LNCaP clone FGC (cell line): ENCODE results near the gene CEP72.

Experiments
- DNase-seq: peaks from one replicate; pipeline ENCODE4 v3.0.0-alpha.2; 2011; ENCODE audit warnings: low read depth
- H3K4me3 ChIP-seq: 2 replicates; pipeline ENCODE4 v1.5.1; 2011; ENCODE audit warnings: mild to moderate bottlenecking, low read depth, low read length, control low read depth
- TF ChIP-seq, protein P1 (sequence below): IDR thresholded peaks from 2 replicates; pipeline ENCODE4 v1.5.1; 2012; ENCODE audit warnings: mild to moderate bottlenecking; ENCODE audit not compliant: control insufficient read depth, insufficient read depth; ENCODE audit errors: extremely low read depth

The CEP72 gene

DNA sequence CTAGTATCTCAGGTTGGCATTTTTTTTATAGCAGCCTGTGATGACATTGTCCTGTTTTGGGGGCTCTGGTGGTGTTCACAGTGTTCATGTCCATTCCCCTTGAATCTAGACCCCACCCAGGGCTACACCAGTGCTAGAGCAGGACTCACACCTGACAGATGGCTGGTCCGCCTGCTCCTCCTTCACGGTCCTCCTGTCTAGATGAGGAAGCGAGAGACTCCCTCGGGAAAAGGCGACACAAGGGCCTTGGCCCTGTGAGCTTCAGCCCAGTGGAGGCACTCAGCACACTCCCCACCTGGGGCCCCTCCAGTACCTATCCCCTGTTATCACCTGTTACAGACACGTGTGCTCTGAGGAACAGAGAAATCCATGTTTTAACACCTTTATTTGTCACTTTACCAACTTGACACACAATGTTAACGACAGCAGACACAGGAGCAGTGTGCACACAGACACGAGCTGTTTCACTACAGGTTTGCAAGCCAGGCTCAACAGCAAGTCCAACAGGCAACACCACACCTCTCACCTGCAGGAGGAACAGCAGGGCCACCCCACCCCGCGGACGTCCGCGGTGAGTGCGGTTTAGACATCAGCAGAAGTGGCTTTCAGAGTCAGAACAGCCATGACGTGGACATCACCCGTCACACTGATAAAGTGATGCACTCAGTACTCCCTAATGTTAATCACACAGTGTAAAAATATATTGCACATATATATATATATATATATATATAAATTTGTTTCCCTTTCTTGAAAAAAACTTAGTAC lies 47.5 kb downstream of the CEP72 start:
- H3K4me3 ChIP-seq: no peak overlapping the region
- TF ChIP-seq, protein P1, sequence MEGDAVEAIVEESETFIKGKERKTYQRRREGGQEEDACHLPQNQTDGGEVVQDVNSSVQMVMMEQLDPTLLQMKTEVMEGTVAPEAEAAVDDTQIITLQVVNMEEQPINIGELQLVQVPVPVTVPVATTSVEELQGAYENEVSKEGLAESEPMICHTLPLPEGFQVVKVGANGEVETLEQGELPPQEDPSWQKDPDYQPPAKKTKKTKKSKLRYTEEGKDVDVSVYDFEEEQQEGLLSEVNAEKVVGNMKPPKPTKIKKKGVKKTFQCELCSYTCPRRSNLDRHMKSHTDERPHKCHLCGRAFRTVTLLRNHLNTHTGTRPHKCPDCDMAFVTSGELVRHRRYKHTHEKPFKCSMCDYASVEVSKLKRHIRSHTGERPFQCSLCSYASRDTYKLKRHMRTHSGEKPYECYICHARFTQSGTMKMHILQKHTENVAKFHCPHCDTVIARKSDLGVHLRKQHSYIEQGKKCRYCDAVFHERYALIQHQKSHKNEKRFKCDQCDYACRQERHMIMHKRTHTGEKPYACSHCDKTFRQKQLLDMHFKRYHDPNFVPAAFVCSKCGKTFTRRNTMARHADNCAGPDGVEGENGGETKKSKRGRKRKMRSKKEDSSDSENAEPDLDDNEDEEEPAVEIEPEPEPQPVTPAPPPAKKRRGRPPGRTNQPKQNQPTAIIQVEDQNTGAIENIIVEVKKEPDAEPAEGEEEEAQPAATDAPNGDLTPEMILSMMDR: no peak
- no peak for DNase-seq

DNA sequence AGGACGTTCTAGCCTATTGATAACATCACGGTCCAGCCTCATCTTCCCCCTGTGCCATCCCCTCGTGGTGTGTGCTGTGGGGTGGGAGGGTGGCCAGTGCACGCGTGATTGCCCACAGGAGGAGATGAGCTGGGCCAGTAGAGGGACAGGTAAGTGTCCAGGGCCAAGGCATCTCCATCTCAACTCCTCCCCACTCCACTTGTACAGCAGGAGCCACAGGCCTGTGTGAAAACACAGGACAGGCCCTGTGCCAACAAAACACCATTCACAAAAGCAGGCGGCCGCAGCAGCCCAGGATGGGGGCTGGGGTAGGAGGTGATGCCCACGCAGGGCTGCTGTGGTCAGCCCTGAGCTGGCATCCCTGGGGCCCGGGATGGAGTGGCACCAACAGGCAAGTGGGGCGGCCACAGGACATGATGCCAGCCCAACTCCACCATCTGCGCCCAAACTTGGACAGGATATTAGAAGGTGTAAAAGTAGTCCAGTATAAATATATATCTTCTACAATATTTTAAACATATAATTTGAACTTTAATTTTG lies 48.4 kb downstream of the CEP72 start:
- TF ChIP-seq, protein P1: no peak
- no peak for DNase-seq
- no peak overlapping the region for H3K4me3 ChIP-seq

DNA sequence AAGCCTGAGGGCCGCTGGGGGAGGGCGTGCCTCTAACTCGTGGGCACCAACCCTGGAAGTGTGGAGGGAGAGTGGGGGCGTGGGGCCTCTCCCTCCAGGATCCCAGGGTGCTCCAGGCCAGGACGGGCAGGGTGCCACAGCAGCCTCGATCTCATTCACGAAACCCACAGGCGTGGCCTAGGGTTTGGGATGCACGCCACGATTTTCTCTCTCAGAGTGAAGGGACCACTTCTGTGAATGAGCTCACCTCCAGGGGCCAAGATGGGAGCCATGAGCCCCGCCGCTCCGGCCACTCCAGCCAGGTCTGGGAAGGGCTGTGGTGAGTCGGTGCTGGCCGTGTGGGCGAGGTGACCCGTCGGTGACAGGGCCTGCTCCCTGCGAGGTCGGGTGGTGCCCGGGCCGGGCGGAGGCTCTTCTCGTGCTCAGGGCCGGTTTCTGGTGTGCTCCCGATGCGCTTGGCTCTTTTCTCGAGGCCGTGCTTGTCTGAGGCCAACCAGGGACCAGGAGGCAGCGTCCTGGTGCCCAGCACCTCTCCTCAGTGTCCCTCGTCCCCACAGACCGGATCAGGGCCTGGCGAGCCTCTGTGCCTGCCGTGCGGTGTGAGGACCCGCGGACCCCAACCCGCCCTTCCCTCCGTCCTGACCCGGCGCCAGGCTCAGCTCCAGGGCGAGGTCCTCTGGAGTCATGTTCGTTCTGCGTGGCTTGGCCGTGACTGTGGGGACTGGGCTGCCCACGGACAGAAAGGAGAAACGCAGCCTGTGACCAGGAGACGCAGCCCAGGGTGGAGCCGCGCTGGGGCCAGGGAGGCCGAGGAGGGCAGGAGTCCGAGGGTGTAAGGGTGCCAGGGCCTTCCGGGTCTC lies 50.0 kb downstream of the CEP72 start:
- no peak overlapping the region for H3K4me3 ChIP-seq
- TF ChIP-seq, protein P1: no peak
- DNase-seq: no peak

- DNase-seq: no peak
Observed at GRCh38 chr5:662751-663435, 50.8 kb downstream of the CEP72 start.

DNA sequence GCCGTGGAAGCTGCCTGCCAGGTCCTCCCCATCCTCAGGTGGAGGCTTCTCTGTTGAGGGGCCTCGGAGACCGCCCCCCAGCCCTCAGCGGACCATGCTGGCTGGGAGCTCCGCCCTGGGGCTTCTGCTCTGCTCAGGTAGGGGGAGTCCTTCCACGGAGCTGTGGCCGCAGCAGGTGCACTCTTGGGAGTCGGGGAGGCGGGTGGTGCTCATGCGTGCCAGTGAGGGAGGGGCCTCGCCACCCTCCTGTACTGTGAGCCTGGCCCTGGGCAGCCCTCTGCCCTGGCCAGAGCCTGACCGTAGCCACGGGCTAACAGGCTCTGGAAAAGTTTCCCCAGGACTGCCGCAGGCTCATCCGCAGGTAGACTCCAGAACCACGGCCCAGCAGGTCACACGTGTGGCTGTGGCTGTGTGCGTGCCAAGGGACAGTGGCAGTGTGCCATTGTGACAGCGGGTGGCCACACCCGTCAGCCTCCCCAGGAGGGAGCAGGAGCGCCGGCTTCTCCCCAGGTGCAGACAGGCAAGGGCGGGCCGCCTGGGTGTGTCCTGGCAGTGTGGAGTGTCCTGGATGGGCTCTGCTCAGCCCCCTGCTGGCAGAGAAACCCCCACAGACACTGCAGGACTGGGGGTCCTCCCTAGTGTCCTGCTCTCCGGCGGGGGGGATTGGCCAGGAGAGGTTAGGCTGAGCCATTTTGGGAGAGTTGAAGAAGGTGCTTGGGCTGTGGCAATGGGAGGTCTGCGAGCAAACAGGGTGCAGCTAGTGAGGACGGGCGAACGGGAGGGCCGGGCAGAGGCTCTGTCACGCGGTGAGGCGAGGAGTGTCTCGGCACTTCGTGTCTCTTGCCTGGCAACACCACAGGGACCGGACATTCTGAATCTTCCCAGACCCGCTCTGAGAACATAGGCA lies 51.5 kb downstream of the CEP72 start:
- TF ChIP-seq, protein P1: peak; percentile 16; the same call in 1 of the 2 replicates
- peak overlapping the region; percentile 9 for H3K4me3 ChIP-seq
- peak; percentile 86 for DNase-seq

More at GRCh38 chr5:662751-663435, 50.8 kb downstream of the CEP72 start:
- no peak overlapping the region for H3K4me3 ChIP-seq
- TF ChIP-seq, protein P1: no peak
